Measurements from ENCODE around the gene THRAP3.

DNA sequence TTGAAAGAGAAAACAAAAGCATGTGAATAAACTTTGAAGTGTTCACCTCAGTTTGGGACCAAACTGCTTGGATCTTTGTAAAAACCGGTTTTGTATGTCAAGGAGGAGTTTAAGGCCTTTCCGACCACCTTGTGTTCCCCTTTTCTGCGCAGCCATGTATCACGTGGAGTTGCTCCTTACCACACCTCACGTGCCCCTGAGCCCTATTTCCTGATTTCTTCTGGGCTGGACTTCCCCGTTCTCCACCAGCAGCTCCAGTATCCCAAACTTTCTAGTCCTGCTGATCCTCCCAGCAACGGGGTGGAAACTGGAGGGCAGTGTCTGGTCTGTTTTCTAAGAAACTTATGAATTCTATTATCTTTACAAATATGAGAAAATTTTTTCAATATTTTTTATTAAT is 80.3 kb downstream of the THRAP3 start:
- TF ChIP-seq POLR2AphosphoS5 (IDR thresholded peaks at IDR 0.05; ENCODE audit: low read depth, low read length): no peak
- no peak for TF ChIP-seq POLR2A (IDR thresholded peaks at IDR 0.05; ENCODE audit: low read depth, low read length)

Data from GM12892 (cell line).